HEK293 (cell line): ENCODE data around the gene UPF2.

Experiments
- CTCF ChIA-PET: fragments of 350-600 bp; formaldehyde crosslinking; extraction: SDS; loops from one replicate; lab custom pipeline; 2021; ENCODE audit warnings: antibody characterized with exemption; lab: Yijun Ruan, JAX
- POLR2A ChIA-PET: fragments of 300-600 bp; formaldehyde crosslinking; extraction: SDS; loops from one replicate; lab custom pipeline; 2020; ENCODE audit warnings: antibody characterized with exemption, inconsistent platforms; lab: Yijun Ruan, JAX
- H3K27ac ChIP-seq: fragments of 200-500 bp; sonication (Bioruptor generic); 2 replicates; pipeline ENCODE4 v1.5.1; 2014; ENCODE audit warnings: low read depth, low read length, control low read depth, inconsistent platforms; ENCODE audit errors: extremely low read depth
- H3K36me3 ChIP-seq, 2 experiments: fragments of 200-500 bp in 1 of 2; sonication (Bioruptor generic) in 1 of 2; 1 replicate in 1 of 2; 2 replicates in 1 of 2; pipeline ENCODE4 v1.5.1; 2014 to 2017; ENCODE audit warnings: inconsistent platforms in 2 of 2, low read length in 2 of 2; ENCODE audit not compliant: control insufficient read depth in 2 of 2, insufficient read depth in 1 of 2
- H3K4me1 ChIP-seq: fragments of 200-500 bp; sonication (Bioruptor generic); 2 replicates; pipeline ENCODE4 v1.5.1; 2014; ENCODE audit warnings: mild to moderate bottlenecking, low read length, inconsistent platforms; ENCODE audit not compliant: control insufficient read depth, insufficient read depth
- H3K4me3 ChIP-seq: 2 replicates; pipeline ENCODE4 v1.5.1; 2011; ENCODE audit warnings: low read depth, mild to moderate bottlenecking, control low read depth, low read length, moderate library complexity
- H3K9me3 ChIP-seq: fragments of 200-500 bp; sonication (Bioruptor generic); 2 replicates; pipeline ENCODE4 v1.5.1; 2014; ENCODE audit warnings: low read depth, low read length, inconsistent platforms; ENCODE audit not compliant: control insufficient read depth, insufficient read depth
- BCL11A ChIP-seq: fragments of 450-650 bp; formaldehyde crosslinking; IDR thresholded peaks from 2 replicates; pipeline ENCODE4 v1.5.1; 2016; ENCODE audit warnings: low read depth, missing biosample characterization, missing genetic modification characterization
- BCL6B ChIP-seq: fragments of 450-650 bp; formaldehyde crosslinking; IDR thresholded peaks from 2 replicates; pipeline ENCODE4 v1.5.1; 2017; ENCODE audit warnings: missing biosample characterization, missing genetic modification characterization
- HIC1 ChIP-seq: fragments of 450-650 bp; formaldehyde crosslinking; IDR thresholded peaks from 2 replicates; pipeline ENCODE4 v1.5.1; 2016; ENCODE audit warnings: missing biosample characterization, missing genetic modification characterization
- KLF10 ChIP-seq: fragments of 450-650 bp; IDR thresholded peaks from 2 replicates; pipeline ENCODE4 v1.5.1; 2018; ENCODE audit warnings: missing biosample characterization, mild to moderate bottlenecking, missing genetic modification characterization
- OVOL3 ChIP-seq: fragments of 450-650 bp; formaldehyde crosslinking; IDR thresholded peaks from 2 replicates; pipeline ENCODE4 v1.5.1; 2016; ENCODE audit warnings: missing biosample characterization, missing genetic modification characterization
- PBX3 ChIP-seq: sonication (generic); formaldehyde crosslinking; IDR thresholded peaks from 2 replicates; pipeline ENCODE4 v1.8.1; 2022; ENCODE audit warnings: mild to moderate bottlenecking, moderate library complexity, missing genetic modification reagents
- PRDM1 ChIP-seq: fragments of 450-650 bp; formaldehyde crosslinking; IDR thresholded peaks from 2 replicates; pipeline ENCODE4; 2016; ENCODE audit warnings: missing biosample characterization, missing genetic modification characterization
- SCRT1 ChIP-seq: fragments of 450-650 bp; formaldehyde crosslinking; IDR thresholded peaks from 2 replicates; pipeline ENCODE4 v1.5.1; 2016; ENCODE audit warnings: missing biosample characterization, missing genetic modification characterization, borderline replicate concordance
- ZIC2 ChIP-seq: fragments of 450-650 bp; formaldehyde crosslinking; IDR thresholded peaks from 2 replicates; pipeline ENCODE4 v1.5.1; 2016; ENCODE audit warnings: missing biosample characterization, missing genetic modification characterization
- ZNF19 ChIP-seq: fragments of 450-650 bp; formaldehyde crosslinking; IDR thresholded peaks from 2 replicates; pipeline ENCODE4; 2016; ENCODE audit warnings: missing biosample characterization, missing genetic modification characterization, low read depth
- ZNF274 ChIP-seq, 2 experiments: fragments of 200-500 bp in 1 of 2; fragments of 450-650 bp in 1 of 2; sonication (Bioruptor generic) in 1 of 2; formaldehyde crosslinking in 1 of 2; IDR thresholded peaks; 2 replicates each; pipeline versions ENCODE4 v1.5.1 to v1.6.1; 2014 to 2016; ENCODE audit warnings: borderline replicate concordance in 1 of 2, inconsistent platforms in 1 of 2, low read length in 1 of 2, missing biosample characterization in 1 of 2, missing genetic modification characterization in 1 of 2
- ZNF280C ChIP-seq: fragments of 450-650 bp; formaldehyde crosslinking; IDR thresholded peaks from 2 replicates; pipeline ENCODE4 v1.5.1; 2016; ENCODE audit warnings: missing biosample characterization, missing genetic modification characterization
- ZNF354C ChIP-seq: fragments of 450-650 bp; formaldehyde crosslinking; IDR thresholded peaks from 2 replicates; pipeline ENCODE4 v1.5.1; 2016; ENCODE audit warnings: missing biosample characterization, missing genetic modification characterization, low read depth, borderline replicate concordance
- ZNF366 ChIP-seq: fragments of 450-650 bp; formaldehyde crosslinking; conservative IDR thresholded peaks from 2 replicates; pipeline ENCODE4 v1.5.1; 2016; ENCODE audit warnings: missing biosample characterization, missing genetic modification characterization
- ZNF37A ChIP-seq: fragments of 450-650 bp; IDR thresholded peaks from 2 replicates; pipeline ENCODE4 v1.5.1; 2018; ENCODE audit warnings: missing biosample characterization, missing genetic modification characterization
- ZNF394 ChIP-seq: fragments of 450-650 bp; formaldehyde crosslinking; IDR thresholded peaks from 2 replicates; pipeline ENCODE4 v1.5.1; 2016; ENCODE audit warnings: missing biosample characterization, missing genetic modification characterization, mild to moderate bottlenecking, moderate library complexity, borderline replicate concordance
- ZNF449 ChIP-seq: fragments of 450-650 bp; formaldehyde crosslinking; IDR thresholded peaks from 2 replicates; pipeline ENCODE4 v1.5.1; 2017; ENCODE audit warnings: missing biosample characterization, mild to moderate bottlenecking, missing genetic modification characterization, moderate library complexity
- ZNF514 ChIP-seq: fragments of 450-650 bp; formaldehyde crosslinking; IDR thresholded peaks from 2 replicates; pipeline ENCODE4 v1.5.1; 2016; ENCODE audit warnings: missing biosample characterization, missing genetic modification characterization
- ZNF571 ChIP-seq: fragments of 450-650 bp; formaldehyde crosslinking; IDR thresholded peaks from 2 replicates; pipeline ENCODE4 v1.5.0; 2017; ENCODE audit warnings: missing biosample characterization, missing genetic modification characterization
- ZNF600 ChIP-seq: fragments of 450-650 bp; formaldehyde crosslinking; IDR thresholded peaks from 2 replicates; pipeline ENCODE4 v1.5.1; 2016; ENCODE audit warnings: missing biosample characterization, missing genetic modification characterization
- ZNF624 ChIP-seq: fragments of 450-650 bp; formaldehyde crosslinking; IDR thresholded peaks from 2 replicates; pipeline ENCODE4 v1.5.1; 2017; ENCODE audit warnings: missing biosample characterization, missing genetic modification characterization
- ZNF776 ChIP-seq: fragments of 450-650 bp; formaldehyde crosslinking; IDR thresholded peaks from 2 replicates; pipeline ENCODE4 v1.5.0; 2017; ENCODE audit warnings: missing biosample characterization, missing genetic modification characterization, borderline replicate concordance

The UPF2 gene

GRCh38 chr10:12062754-12063482, 20.3 kb upstream of the UPF2 start (continued):
- TF ChIP-seq ZNF449 (tag by site-specific recombination) (no peak), BCL6B (no peak), ZNF280C (tag by site-specific recombination) (no peak), HIC1 (tag by site-specific recombination) (no peak), KLF10 (tag by site-specific recombination) (no peak)

- no peaks in the 10 kb centered on the region for H3K36me3 ChIP-seq
- H3K9me3 ChIP-seq, result no peaks in the 10 kb centered on the region
- no peaks in the 10 kb centered on the region for H3K4me1 ChIP-seq
- ChIA-PET POLR2A (interaction anchor here (0.5 to 0.6 kb wide), 3 partner anchors 8 to 14 kb away, joined by 3 read pairs; no protein-coding TSS in a partner anchor), CTCF (no interaction called here)
- H3K4me3 ChIP-seq, result no peak overlapping the region
- no peak overlapping the region for H3K27ac ChIP-seq
- TF ChIP-seq ZNF571 (no peak), ZNF274 (IDR thresholded peaks at IDR 0.05; ENCODE audit: low read length) (no peak), ZNF274 (tag by site-specific recombination; IDR thresholded peaks at IDR 0.05; ENCODE audit: borderline replicate concordance) (no peak), PRDM1 (no peak), ZNF514 (no peak), ZNF600 (no peak), ZNF394 (tag by site-specific recombination) (no peak), ZNF37A (no peak), ZNF776 (tag by site-specific recombination) (no peak), ZNF366 (no peak), ZIC2 (no peak), ZNF19 (tag by site-specific recombination) (no peak), SCRT1 (no peak), OVOL3 (tag by site-specific recombination) (no peak), BCL11A (tag by site-specific recombination) (no peak), ZNF624 (tag by site-specific recombination) (no peak), HIC1 (tag by site-specific recombination) (no peak), PBX3 (CRISPR knock-in tag) (no peak), ZNF354C (no peak)
Observed at GRCh38 chr10:12061124-12061523, 18.5 kb upstream of the UPF2 start.
